Activated T-cell treated with anti-CD3 and anti-CD28 coated beads for 1 hour (primary cell): ENCODE data around the gene MGAT4A.
"Not testable (repeated sequence)": the region's sequence is repeated elsewhere in the genome, so short reads cannot be mapped to it uniquely, and the experiment has no call there.

ENCODE experiments used
- DNase-seq: peaks from one replicate; pipeline ENCODE4 v3.0.0-alpha.2; 2020; ENCODE audit warnings: low read depth

The MGAT4A gene

DNA sequence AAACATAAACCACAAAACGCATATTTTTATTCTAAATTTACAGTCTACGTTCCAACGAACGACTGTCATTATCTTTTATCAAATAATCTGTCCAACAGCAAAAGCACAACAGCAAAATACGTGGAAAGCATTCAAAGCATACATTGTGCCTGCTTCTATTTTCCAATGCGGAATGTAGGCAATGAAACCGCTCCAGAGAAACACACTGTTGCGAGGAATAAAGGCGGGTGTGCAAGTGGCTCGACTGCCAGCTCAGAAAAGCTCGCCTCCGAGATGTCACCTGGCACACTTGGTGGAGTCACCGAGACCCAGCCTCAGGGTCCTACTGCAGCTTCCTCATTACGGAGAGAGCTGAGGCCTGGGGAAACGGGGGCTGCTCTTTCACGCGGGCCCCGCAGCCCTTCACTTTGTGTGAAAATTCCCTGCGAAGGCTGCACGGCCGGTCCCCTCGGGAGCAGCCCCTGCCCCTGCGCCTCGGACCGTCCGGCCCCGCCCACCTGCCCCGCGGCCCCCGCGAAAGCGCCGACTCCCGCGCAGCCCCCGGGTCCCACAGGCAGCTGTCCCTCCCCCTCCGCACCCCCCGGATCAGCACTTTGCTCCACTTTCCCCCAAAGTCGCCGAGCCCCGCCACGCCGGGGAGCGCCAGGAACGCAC is 752 bp downstream of the MGAT4A start:
- peak; percentile 42 for DNase-seq

DNA sequence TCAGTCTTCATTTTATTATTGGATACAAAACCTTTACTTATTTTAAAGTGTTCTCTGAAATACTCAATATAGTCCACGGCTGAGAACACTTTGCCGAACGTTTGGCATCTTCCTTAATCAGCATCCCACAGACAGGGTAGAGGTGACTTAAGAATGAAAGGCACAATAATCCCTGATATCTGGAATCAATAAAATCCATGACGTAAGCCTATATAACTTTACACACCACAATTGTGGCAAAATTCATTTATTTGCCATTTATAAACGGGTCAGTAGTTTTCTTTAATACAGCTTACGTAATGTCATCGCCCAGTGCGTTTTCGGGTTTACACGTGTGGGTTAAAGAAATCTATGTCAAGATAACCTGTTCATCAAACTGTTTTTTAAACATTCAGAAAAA is 1.3 kb downstream of the MGAT4A start:
- no peak for DNase-seq

DNA sequence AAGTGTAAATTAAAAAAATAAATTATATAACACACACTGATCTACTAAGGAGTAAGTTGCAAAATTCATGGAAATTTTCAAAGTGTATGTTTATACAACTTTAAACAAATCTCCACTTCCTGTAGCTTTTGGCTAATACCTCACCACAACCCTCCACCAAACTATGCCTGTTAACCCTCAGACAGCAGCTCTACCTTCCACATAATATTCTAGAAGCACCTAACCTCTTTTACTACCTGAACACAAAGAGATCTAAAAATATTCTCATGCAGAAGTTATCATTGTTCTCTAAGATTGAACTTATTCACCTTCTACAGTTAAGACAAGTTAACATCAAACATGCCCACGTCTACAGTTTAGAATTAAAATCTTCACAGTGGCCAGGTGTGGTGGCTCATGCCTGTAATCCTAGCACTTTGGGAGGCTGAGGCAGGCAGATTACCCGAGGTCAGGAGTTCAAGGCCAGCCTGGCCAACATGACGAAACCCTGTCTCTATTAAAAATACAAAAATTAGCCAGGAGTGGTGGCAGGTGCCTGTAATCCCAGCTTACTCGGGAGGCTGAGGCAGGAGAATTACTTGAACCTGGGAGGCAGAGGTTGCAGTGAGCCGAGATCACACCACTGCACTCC is 2.7 kb downstream of the MGAT4A start:
- not testable (repeated sequence) for DNase-seq

DNA sequence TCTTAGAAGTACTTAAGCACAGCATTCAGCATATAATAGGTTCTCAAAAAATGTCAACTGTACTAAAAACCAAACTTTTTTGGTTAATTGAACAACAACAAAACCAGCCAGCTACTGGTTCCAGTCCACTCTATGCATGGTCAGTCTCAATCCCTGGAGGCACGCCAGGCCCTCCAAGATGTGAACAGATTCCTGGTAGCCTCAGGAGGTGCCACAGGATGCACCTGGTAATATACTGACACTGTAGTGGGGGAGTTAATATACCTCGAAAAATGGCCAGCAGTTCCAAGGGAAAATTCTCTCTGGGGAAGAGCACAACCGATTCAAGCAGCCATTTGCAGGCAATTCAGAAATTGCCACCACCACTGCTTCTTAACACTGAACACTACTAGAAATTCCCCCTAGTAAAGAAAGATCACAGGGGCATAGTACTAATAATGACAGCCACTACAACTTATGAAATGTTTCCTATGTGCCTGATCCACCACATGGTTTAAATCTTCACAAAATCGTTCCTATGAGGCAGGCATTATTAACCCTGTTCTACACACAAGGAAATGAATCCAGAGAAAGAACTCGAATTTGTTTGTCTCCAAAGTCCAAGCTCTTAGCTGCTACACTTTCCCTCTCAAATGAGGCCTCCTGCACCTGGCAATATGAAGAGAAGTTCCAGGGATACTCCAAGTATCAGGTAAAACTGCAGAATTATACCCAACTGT is 3.4 kb downstream of the MGAT4A start:
- no peak for DNase-seq

DNA sequence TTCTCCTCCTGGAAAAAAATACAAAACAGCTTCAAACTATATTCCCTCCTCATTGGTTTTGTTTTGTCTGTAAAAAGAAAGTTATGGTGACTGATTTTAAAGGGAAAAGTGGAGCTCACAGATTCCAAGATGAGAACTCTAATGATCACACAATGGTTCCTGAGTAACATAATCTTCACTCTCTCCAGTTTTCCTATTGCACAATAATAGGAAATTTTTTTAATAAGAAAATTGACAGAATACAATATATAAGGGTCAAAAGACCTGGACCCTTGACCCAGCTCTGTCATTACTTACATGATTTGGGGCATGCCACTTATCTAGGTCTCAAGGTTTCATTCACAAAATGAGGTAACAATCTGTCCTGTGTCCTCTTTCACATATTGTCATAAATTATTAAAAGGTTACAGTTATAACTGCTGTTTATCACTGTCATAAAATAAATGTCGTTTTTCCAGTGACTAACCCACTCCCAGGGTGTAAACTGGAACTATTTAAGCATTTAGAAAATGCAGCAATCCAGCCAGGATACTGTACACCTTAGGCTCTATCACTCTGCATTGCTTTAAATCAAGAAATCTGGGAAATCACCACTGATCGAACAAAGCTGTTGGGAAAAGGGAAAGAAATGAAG is 4.1 kb downstream of the MGAT4A start:
- DNase-seq: no peak

DNA sequence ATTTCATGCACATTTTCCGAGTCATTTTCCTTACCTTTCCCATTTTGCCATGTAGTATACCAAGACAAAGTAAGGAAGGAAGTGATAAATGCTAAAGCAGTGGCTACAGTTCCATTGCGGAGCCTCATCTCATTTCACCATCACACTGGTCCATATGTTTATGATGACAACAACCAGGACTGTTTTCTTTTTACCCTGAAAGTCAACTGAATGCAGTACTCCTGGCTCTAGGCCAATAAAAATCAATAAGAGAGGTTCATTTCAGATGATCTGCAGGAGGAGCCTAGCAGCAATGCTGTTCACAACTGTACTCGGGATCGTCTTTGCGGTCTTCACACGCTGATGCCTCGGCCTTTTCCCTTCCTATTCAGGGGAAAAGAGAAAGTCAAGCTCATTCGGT is 4.7 kb downstream of the MGAT4A start:
- DNase-seq: no peak

DNA sequence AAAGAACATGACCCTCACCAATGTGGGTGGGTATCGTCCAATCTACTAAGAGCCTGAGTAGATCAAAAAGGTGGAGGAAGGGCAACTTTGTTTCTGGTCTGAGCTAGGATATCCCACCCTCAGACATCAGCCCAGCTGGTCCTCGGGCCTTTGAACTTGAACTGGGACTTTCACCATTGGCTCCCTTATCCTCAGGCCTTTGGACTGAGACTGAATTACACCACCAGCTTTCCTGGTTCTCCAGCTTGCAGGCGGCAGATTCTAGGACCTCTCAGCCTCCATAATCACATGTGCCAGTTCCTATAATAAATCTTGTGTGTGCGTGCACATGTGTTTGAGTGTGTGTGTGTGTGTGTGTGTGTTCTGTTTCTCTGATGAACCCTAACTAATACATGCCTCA is 10.6 kb downstream of the MGAT4A start:
- DNase-seq: no peak

DNA sequence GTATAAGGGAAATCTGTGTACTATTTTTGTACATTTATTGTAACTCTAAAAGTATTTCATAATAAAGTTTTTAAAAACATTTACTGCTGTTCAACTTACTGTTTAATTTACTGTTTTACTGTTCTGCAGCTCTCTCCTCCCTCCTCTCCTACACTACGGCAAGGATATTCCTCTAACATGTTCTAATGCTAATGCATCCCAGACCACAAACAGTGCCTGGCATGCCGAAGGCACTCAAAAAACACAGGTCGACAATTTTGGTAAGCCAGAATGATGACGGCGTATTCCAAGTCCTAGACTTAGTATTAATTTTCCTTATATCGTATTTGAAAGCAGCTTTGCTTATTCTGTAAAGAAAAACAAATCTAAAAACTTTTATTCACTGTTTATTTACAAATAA is 13.3 kb downstream of the MGAT4A start:
- DNase-seq: no peak

DNA sequence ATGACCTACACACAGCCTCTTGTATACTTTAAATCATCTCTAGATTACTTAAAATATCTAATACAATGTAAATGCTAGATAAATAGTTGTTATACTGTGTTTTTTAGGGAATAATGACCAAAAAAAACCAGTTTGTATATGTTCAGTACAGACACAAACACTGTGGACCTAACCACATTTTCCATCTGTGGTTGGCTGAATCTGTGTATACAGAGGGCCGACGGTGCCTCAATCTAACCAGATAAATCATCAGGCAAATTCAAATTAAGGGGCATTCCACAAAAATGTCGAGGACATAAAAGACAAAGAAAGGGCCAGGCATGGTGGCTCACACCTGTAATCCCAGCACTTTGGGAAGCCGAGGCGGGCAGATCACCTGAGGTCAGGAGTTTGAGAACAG is 14.1 kb downstream of the MGAT4A start:
- DNase-seq: no peak

DNA sequence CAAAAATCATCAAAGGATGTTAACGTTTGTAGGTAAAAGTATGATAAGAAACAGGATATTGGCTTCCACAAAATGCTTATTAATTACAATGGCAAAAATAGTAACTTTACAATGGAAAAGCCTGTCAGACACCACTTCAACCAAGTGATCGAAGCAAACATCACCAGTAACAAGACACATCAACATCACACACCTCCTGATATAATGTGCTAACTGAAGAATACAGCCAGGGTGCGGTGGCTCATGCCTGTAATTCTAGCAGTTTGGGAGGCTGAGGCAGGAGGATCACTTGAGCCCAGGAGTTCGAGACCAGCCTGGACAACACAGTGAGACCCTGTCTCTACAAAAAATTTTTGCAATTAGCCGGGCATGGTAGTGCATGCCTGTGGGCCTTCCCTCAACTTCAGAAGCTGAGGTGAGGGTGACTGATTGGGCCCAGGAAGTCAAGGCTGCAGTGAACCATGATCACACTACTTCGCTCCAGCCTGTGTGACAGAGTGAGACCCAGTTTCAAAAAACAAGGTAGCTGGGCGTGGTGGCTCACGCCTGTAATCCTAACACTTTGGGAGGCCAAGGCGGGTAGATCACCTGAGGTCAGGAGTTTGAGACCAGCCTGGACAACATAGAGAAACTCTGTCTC is 15.0 kb downstream of the MGAT4A start:
- DNase-seq: no peak

DNA sequence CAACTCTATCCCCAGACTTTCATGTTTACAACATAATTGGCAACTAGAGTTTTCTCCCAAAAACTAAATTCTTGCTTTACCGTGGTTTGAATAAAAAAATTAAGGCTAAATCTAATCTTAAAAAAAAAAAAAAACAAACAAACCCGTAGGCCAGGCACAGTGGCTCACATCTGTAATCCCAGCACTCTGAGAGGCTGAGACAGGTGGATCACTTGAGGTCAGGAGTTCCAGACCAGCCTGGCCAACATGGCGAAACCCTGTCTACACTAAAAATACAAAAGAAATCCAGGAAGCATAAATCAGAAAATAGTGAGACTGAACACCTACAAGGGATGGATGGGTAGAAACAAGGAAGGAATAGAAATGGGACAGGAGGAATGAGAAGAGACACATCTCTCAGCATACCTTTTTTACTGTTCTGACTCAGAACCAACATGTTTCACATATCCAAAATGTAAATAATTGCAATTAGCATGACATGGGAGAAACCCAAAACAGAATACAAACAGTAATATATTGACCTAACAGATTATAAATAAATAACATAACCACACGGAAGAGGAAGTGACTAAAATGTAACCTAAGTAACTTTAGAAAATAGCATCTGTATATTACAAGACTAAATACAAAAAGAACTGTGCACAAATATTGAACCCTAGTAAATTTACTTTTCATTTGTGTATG is 17.5 kb downstream of the MGAT4A start:
- no peak for DNase-seq

DNA sequence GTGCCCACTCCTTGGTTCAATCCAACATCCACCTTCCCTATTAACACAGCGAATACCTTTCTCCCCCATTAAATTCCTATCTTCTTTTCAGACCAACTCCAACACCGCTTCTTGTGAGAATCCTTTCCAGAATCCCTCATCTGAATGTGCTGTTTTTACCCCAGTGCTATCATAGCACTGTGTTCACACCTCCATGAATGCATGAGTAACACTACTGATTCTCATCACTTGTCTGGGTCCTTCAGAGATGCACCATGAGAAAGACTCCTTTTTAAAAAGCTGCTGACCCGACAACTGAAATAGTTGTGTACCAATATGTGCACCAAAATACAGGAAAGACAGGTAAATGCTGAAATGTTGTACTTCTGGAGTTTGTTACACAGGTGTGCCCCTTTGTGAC is 18.8 kb downstream of the MGAT4A start:
- no peak for DNase-seq

DNA sequence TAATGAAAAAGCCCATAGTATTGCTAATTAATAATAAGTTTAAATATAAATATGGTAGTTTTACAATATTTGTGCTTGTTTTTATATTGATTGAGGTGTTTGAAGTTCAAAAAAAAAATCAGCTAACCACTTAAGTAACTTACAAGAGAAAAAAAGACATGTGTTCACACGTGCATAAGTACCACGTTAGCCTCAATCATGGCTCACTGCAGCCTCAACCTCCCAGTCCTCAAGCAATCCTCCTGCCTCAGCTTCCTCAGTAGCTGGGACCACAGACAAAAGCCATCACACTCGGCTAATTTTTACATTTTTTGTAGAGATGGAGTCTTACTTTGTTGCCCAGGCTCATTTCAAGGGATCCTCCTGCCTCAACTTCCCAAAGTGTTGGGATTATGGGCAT is 19.4 kb downstream of the MGAT4A start:
- no peak for DNase-seq

DNA sequence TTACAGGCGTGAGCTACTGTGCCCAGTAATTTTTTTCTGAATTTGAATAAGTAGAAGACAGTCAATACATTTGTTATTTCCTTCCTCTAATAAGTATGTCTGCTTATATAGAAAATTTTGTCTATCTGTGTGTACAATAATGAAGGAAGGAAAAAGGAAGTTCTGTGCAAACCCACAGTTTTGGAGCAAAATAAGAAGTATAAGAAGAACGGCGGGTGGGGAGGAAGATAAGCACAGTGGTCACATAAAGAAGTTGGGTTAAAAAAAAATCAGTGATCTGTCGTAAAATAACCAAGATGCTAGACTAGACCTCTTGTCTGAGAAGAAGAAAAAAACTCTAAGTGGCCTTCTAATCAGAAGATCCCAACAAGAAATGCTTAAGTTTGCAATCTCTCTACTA is 20.2 kb downstream of the MGAT4A start:
- no peak for DNase-seq

DNA sequence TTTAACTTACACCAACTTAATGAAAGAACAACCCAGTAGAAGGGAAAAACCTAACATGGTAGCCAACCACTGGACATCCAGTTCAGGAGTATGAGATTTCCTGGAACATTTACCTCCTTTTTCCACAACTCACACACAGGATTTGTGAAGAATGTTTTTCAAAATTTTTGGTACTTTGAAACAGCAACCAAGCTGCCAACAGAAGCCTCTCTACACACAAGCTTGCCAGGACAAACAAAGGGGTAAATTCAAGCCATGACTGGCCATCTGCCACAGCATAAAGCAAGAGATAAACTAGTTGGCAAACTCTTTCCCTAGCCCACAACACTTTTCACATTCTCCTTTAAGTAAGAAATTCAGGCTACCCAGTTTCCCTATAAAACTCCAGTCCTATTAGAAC is 21.4 kb downstream of the MGAT4A start:
- no peak for DNase-seq

DNA sequence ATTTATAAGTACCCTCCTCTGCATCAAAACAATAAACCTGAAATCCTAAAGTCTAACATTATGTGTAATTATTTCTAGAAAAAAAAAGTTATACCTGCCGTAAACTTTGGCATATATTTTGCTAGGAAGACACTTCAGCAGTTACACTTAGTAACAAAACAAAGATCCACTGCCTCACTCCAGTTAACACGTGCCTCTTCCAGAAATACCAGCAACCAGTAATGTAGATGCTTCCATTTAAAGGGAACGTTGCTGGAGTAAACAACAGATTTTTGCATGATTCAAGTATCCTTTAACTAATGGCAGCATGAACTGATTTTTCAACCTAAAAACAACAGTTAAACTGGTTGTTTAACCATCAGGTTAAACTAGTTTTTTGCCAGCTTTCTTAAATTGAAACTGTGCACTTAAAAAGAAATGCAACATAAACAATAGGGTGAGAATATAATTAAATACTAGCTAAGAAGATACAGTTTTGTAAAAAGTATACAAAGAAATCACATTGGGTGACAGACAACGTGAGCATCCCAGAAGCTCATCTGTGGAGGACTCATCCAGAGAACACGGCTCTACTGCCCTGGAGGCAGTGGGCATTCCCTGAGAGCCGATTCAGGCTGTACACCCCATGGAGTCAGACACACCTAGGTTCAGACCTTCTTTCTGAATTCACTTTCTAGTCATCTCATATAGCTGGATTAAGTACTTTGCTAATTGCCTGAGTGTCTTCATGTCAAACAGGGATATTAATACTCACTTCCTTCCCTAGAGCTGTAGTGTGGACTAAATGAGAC is 22.3 kb downstream of the MGAT4A start:
- no peak for DNase-seq

DNA sequence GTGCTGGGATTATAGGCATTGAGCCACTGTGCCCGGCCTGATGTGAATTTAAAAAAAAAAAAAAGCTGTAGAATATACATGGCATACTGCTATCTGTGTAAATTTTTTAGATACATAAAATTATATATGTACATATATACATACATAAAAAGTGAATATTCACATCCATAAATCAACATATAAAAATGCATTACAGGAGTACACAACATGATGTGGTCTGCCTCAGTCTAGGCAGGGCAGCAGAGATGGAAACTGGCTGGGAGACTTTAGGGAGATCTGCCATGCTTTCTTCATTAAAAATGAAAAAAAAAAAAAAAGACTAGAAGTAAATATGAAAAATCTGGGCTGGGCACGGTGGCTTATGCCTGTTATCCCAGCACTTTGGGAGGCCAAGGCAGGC is 24.3 kb downstream of the MGAT4A start:
- DNase-seq: no peak

DNA sequence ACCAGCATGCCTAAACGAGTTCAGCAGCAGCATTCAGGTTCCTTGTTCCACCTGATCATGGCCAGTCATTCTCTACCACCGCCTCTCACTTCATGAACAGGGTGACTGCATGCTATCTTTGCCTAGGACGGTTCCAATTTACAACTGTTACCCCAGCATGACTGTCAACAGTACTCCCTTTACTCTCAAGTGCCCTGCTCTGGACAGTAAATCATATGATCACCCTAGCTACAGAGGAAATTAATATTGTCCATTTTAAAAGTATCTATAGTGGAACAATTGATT is 25.7 kb downstream of the MGAT4A start:
- no peak for DNase-seq

DNA sequence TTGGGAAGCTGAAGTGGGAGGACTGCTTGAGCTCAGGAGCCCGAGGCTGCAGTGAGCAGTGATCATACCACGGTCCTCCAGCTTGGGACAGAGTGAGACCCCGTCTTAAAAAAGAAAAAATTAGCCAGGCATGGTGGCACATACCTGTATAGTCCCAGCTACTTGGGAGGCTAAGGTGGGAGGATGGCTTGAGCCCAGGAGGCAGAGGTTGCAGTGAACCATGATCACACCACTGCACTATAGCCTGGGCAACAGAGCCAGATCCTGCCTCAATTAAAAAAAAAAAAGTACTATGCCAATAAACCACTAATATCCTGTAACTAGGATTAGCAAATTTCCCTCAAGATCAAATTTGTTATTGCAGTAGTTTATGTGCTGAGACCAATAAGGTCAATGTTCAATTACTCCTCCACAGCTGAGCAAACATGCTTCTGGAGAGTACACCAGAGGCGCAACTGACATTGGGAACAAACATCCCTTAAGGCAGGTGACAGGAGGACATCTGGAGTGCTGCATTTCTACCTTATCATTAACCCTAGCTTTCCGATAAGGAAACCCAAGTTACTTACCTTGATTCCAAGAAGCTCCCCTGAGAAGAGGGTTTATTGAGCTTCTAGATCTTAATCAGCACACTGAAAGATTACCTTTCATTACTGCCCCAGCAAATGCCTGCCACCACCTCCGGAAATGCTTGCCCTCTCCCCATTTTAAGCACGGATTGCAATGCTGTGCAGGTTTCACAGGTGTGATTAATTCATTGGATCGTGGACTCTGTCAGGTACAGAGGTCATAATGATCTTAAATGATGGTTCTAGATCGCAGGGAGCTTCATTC is 26.2 kb downstream of the MGAT4A start:
- DNase-seq: no peak

DNA sequence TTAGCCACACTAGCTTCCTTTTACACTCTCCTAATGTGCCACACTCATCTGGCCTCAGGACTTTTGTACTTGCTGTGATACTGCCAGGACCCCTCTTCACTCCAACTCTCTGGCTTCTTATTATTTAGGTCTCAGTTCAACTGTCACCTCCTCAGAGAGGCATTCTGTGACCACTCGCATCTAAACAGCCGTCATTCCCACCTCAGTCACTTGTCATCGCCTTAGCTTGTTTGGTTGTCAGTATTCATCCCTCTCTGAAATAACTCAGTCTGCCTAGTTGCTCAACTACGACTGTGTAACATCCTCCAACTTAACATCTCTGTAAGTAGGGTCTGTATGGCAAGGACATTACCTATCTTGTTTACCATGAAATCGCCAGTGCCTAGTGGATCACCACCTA is 27.2 kb downstream of the MGAT4A start:
- no peak for DNase-seq
